NCI-H2107 (cell line): ENCODE data around the gene ZNF804B.
"Not testable (repeated sequence)": the region's sequence is repeated elsewhere in the genome, so short reads cannot be mapped to it uniquely, and the experiment has no call there.

ENCODE experiments used
- DNase-seq: peaks from one replicate; lab custom pipeline; 2025; lab: John Stamatoyannopoulos, UW

Gene ZNF804B

GRCh38 chr7:89085580-89085979, 326.1 kb downstream of the ZNF804B start:
- no peak for DNase-seq

GRCh38 chr7:89091550-89091949, 332.1 kb downstream of the ZNF804B start:
- DNase-seq = no peak

- DNase-seq = no peak
Measured at GRCh38 chr7:89094269-89094668, 334.8 kb downstream of the ZNF804B start.

GRCh38 chr7:89103564-89103963, 344.1 kb downstream of the ZNF804B start:
- no peak for DNase-seq

GRCh38 chr7:89104748-89105685, 345.5 kb downstream of the ZNF804B start:
- no peak for DNase-seq

- no peak for DNase-seq
Measured at GRCh38 chr7:89123871-89124270, 364.4 kb downstream of the ZNF804B start.

- no peak for DNase-seq
Measured at GRCh38 chr7:89129600-89130375, 370.3 kb downstream of the ZNF804B start.

- no peak for DNase-seq
Measured at GRCh38 chr7:89133357-89133756, 373.9 kb downstream of the ZNF804B start.

GRCh38 chr7:89133819-89134218, 374.3 kb downstream of the ZNF804B start:
- no peak for DNase-seq

GRCh38 chr7:89145801-89146200, 386.3 kb downstream of the ZNF804B start:
- no peak for DNase-seq

- DNase-seq = no peak
Measured at GRCh38 chr7:89160107-89160506, 400.6 kb downstream of the ZNF804B start.

- no peak for DNase-seq
Measured at GRCh38 chr7:89165421-89165820, 405.9 kb downstream of the ZNF804B start.

GRCh38 chr7:89170628-89171027, 411.1 kb downstream of the ZNF804B start:
- no peak for DNase-seq

GRCh38 chr7:89182116-89182515, 422.6 kb downstream of the ZNF804B start:
- DNase-seq = no peak

GRCh38 chr7:89183712-89184111, 424.2 kb downstream of the ZNF804B start:
- DNase-seq = no peak

GRCh38 chr7:89200758-89201157, 441.3 kb downstream of the ZNF804B start:
- DNase-seq = no peak

GRCh38 chr7:89223900-89224395, 464.4 kb downstream of the ZNF804B start:
- no peak for DNase-seq

- DNase-seq = not testable (repeated sequence)
Measured at GRCh38 chr7:89228688-89229171, 469.2 kb downstream of the ZNF804B start.

- DNase-seq = no peak
Measured at GRCh38 chr7:89238156-89238555, 478.7 kb downstream of the ZNF804B start.

GRCh38 chr7:89246196-89246595, 486.7 kb downstream of the ZNF804B start:
- DNase-seq = no peak

- no peak for DNase-seq
Measured at GRCh38 chr7:89247207-89247606, 487.7 kb downstream of the ZNF804B start.

GRCh38 chr7:89259085-89259484, 499.6 kb downstream of the ZNF804B start:
- no peak for DNase-seq

GRCh38 chr7:89264126-89264525, 504.6 kb downstream of the ZNF804B start:
- DNase-seq = no peak
